Activated T-helper 9 cell treated with anti-CD3 and anti-CD28 coated beads, Interleukin-2, amount 50 U/mL, for 16 hours (primary cell): ENCODE data around the gene MBD3L3.
"Not testable (repeated sequence)": the region's sequence is repeated elsewhere in the genome, so short reads cannot be mapped to it uniquely, and the experiment has no call there.

Experiments
- DNase-seq: peaks from one replicate; pipeline ENCODE4 v3.0.0-alpha.2; 2020; ENCODE audit warnings: low read depth

The MBD3L3 gene

GRCh38 chr19:7058576-7058975 lies at the start of gene MBD3L3:
MBD3L3 (minus strand) TSS chr19:7058676; CDS start chr19:7058605, 71 bp downstream.
- DNase-seq, result not testable (repeated sequence)

GRCh38 chr19:7106711-7107657 lies 48.5 kb upstream of the MBD3L3 start:
- no peak for DNase-seq

- no peak for DNase-seq
Observed at GRCh38 chr19:7104747-7105447, 46.4 kb upstream of the MBD3L3 start.

- no peak for DNase-seq
Observed at GRCh38 chr19:7101498-7102253, 43.2 kb upstream of the MBD3L3 start.

- DNase-seq, result no peak
Observed at GRCh38 chr19:7099597-7099921, 41.1 kb upstream of the MBD3L3 start.

GRCh38 chr19:7098701-7099596 lies 40.5 kb upstream of the MBD3L3 start:
- DNase-seq, result peak; percentile 79

- no peak for DNase-seq
Observed at GRCh38 chr19:7098096-7098495, 39.6 kb upstream of the MBD3L3 start.

- DNase-seq, result no peak
Observed at GRCh38 chr19:7088999-7089398, 30.5 kb upstream of the MBD3L3 start.

GRCh38 chr19:7083076-7083956 lies 24.8 kb upstream of the MBD3L3 start:
- DNase-seq, result no peak

- DNase-seq, result no peak
Observed at GRCh38 chr19:7078008-7078407, 19.5 kb upstream of the MBD3L3 start.

GRCh38 chr19:7076151-7076550 lies 17.7 kb upstream of the MBD3L3 start:
- no peak for DNase-seq

GRCh38 chr19:7074705-7075282 lies 16.3 kb upstream of the MBD3L3 start:
- no peak for DNase-seq

GRCh38 chr19:7072541-7072940 lies 14.1 kb upstream of the MBD3L3 start:
- DNase-seq, result no peak

- DNase-seq, result no peak
Observed at GRCh38 chr19:7069904-7070226, 11.4 kb upstream of the MBD3L3 start.

- DNase-seq, result peak; percentile 96
Observed at GRCh38 chr19:7069042-7069903, 10.8 kb upstream of the MBD3L3 start, which contains the start of gene ZNF557. ZNF557 (plus strand) TSS chr19:7069703; CDS start chr19:7075075, 5,372 bp downstream.

GRCh38 chr19:7068599-7068998 lies 10.1 kb upstream of the MBD3L3 start:
- DNase-seq, result no peak

GRCh38 chr19:7067716-7068115 lies 9.2 kb upstream of the MBD3L3 start:
- DNase-seq, result no peak

- DNase-seq, result not testable (repeated sequence)
Observed at GRCh38 chr19:7067122-7067521, 8.6 kb upstream of the MBD3L3 start.

GRCh38 chr19:7063764-7064418 lies 5.4 kb upstream of the MBD3L3 start:
- DNase-seq, result no peak
